ENCODE data around the gene PDLIM5. TPM values are rescaled to one million over a fixed set of nuclear protein-coding genes. Genes with fewer than 3 reads are reported as not detected.

PDLIM5 gene
- total and polyA plus RNA-seq, 2 of the 8 experiments (the other 6 are each of a cell fraction or from before 2014, with no cell fraction given) = 37.3 to 62.1 TPM

DNA sequence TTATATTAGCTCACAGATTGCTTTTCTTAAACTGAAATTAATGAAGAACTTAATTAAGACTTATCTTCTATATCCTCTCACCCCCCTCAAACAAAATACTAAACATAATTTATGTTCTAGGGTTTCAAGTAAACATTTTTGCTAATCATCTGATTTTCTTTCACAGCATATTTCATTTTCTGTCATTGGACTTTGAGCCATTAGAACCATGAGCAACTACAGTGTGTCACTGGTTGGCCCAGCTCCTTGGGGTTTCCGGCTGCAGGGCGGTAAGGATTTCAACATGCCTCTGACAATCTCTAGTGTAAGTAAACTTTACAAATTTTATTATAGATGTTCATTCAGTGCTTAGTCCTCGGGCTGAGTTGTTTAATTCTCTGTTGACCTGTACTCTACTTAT lies 3.3 kb downstream of the PDLIM5 start:
- H3K56ac ChIP-seq (replicated peaks; ENCODE audit: insufficient read length, low read depth, low read length) = no peak overlapping the region
- FAIRE-seq (no peak), DNase-seq (ENCODE audit: low read depth in 1 of 2, low spot score in 2 of 2) (no peak)
- H3K18ac ChIP-seq (ENCODE audit: extremely low read depth, low read length) = no peak overlapping the region
- H3K4me1 ChIP-seq (replicated peaks in 1 of 4; ENCODE audit: control insufficient read depth in 3 of 4, insufficient read depth in 4 of 4, low read length in 3 of 4) = peaks cover 0 to 20% (median 13%) of the 10 kb centered on the region in 4 experiments; a peak in 6 of 7 replicates
- H4K20me1 ChIP-seq (replicated peaks in 1 of 2; ENCODE audit: control insufficient read depth in 1 of 2, insufficient read depth in 2 of 2, low read length in 2 of 2) = no peaks in the 10 kb centered on the region
- H3K4ac ChIP-seq (replicated peaks; ENCODE audit: insufficient read length, low read depth, low read length) = no peak overlapping the region
- POLR2A ChIA-PET (ENCODE audit: partially characterized antibody) = interaction anchor here (0.5 to 1.3 kb wide), 2 partner anchors 14 to 1044 kb away, joined by 3 read pairs; no protein-coding TSS in a partner anchor
- H3K9ac ChIP-seq (replicated peaks in 1 of 4; ENCODE audit: extremely low read depth in 1 of 4, low read depth in 3 of 4, low read length in 3 of 4) = no peak overlapping the region
- peaks cover 0 to 7% (median 0%) of the 10 kb centered on the region in 4 experiments; a peak in 2 of 8 replicates for H3K36me3 ChIP-seq (ENCODE audit: control insufficient read depth in 2 of 4, insufficient read depth in 4 of 4, low read length in 3 of 4)
- H3K14ac ChIP-seq (ENCODE audit: insufficient read length) = no peak overlapping the region
- no peak overlapping the region for H2BK120ac ChIP-seq (replicated peaks; ENCODE audit: low read depth, low read length)
- H2BK15ac ChIP-seq (ENCODE audit: low read length) = no peak overlapping the region
- no peak overlapping the region for H3K27ac ChIP-seq (ENCODE audit: low read depth, low read length)
- peaks cover 0 to 3% (median 0%) of the 10 kb centered on the region in 4 experiments; a peak in 1 of 7 replicates for H3K27me3 ChIP-seq (replicated peaks in 1 of 4; ENCODE audit: control insufficient read depth in 3 of 4, extremely low read depth in 1 of 4, insufficient read depth in 3 of 4, low read length in 3 of 4)
- no peak overlapping the region for H2AK5ac ChIP-seq (ENCODE audit: low read depth, low read length)
- CTCF ChIA-PET (ENCODE audit: partially characterized antibody) = interaction anchor here (1.4 to 2.0 kb wide), 2 partner anchors 48 to 81 kb away, joined by 3 to 6 read pairs; no protein-coding TSS in a partner anchor
- no peak overlapping the region for H3K4me3 ChIP-seq (ENCODE audit: extremely low read depth in 1 of 4, insufficient read depth in 2 of 4, low read depth in 3 of 4, low read length in 4 of 4)
- H4K5ac ChIP-seq (ENCODE audit: insufficient read length, low read depth, low read length) = no peak overlapping the region
- WGBS, 2 experiments (ENCODE audit: extremely low coverage in 1 of 2, insufficient coverage in 1 of 2, insufficient read length in 1 of 2, insufficient replicate concordance in 2 of 2, low coverage in 1 of 2, low lambda C conversion rate in 2 of 2, missing lambda C conversion rate in 1 of 2) = 88% methylated on average over 3 of the region's 3 CpGs; no CpG with 5 or more reads in 1 of the 2 experiments
- H3K23ac ChIP-seq (ENCODE audit: insufficient read length) = no peak overlapping the region
- H3K79me2 ChIP-seq (ENCODE audit: control insufficient read depth in 1 of 2, insufficient read depth in 2 of 2, low read length in 2 of 2) = peaks cover 0 to 51% of the 10 kb centered on the region in 2 experiments; a peak in 2 of 4 replicates
- no peak overlapping the region for H2BK5ac ChIP-seq (ENCODE audit: low read depth, low read length)
- no peak overlapping the region for H3K4me2 ChIP-seq (ENCODE audit: insufficient read depth in 1 of 2, low read depth in 2 of 2, low read length in 2 of 2)
- H4K8ac ChIP-seq (ENCODE audit: extremely low read depth, insufficient read depth, low read length) = no peak overlapping the region
- no peak overlapping the region for H2BK12ac ChIP-seq (ENCODE audit: low read depth, low read length)
- H3K9me3 ChIP-seq (ENCODE audit: insufficient read depth in 2 of 2, low read depth in 1 of 2, low read length in 1 of 2) = no peaks in the 10 kb centered on the region
- H3K79me1 ChIP-seq (ENCODE audit: low read depth, low read length) = no peaks in the 10 kb centered on the region
- H4K91ac ChIP-seq (replicated peaks; ENCODE audit: insufficient read length, low read length) = no peak overlapping the region
- no peak overlapping the region for H2AFZ ChIP-seq (ENCODE audit: low read length)
- no peak overlapping the region for H2BK20ac ChIP-seq (ENCODE audit: low read length)
- H3K23me2 ChIP-seq (ENCODE audit: low read depth, low read length) = peaks cover 8% of the 10 kb centered on the region
- TF ChIP-seq CBX5 (IDR thresholded peaks at IDR 0.05; ENCODE audit: low read depth, low read length) (no peak), ASH2L (IDR thresholded peaks at IDR 0.05; ENCODE audit: low read length) (no peak), CBX8 (IDR thresholded peaks at IDR 0.05; ENCODE audit: borderline replicate concordance, low read depth, low read length) (no peak), FOSL1 (IDR thresholded peaks at IDR 0.05; ENCODE audit: insufficient read depth, low read depth, low read length) (no peak), RNF2 (IDR thresholded peaks at IDR 0.05; ENCODE audit: borderline replicate concordance, low read depth, low read length, missing control alignments, poor library complexity, severe bottlenecking) (no peak), CTBP2 (IDR thresholded peaks at IDR 0.05; ENCODE audit: borderline replicate concordance, insufficient read depth, insufficient read length, low read length) (no peak), TEAD4 (IDR thresholded peaks at IDR 0.05; ENCODE audit: low read depth, low read length) (no peak), GTF2F1 (IDR thresholded peaks at IDR 0.05; ENCODE audit: borderline replicate concordance, low read depth, low read length) (no peak), SIN3A (conservative IDR thresholded peaks at IDR 0.05 in 1 of 2, IDR thresholded peaks at IDR 0.05 in 1 of 2; ENCODE audit: low read depth in 1 of 2, low read length in 2 of 2) (no peak), GABPA (IDR thresholded peaks at IDR 0.05; ENCODE audit: borderline replicate concordance, insufficient read depth, low read length) (no peak), RAD21 (IDR thresholded peaks at IDR 0.05 in 1 of 2, conservative IDR thresholded peaks at IDR 0.05 in 1 of 2; ENCODE audit: low read depth in 2 of 2, low read length in 2 of 2) (no peak), SIRT6 (IDR thresholded peaks at IDR 0.05; ENCODE audit: low read length) (no peak), ZNF274 (IDR thresholded peaks at IDR 0.05; ENCODE audit: borderline replicate concordance, extremely low read depth, low read length) (no peak)

Measured in H1 (cell line).